BJ (cell line): ENCODE measurements around the gene GTPBP3. TPM values are rescaled to one million over a fixed set of nuclear protein-coding genes. Genes with fewer than 3 reads are reported as not detected.

Experiments
- CTCF ChIA-PET: fragments of 350-600 bp; formaldehyde crosslinking; extraction: SDS; loops from one replicate; lab custom pipeline; 2021; ENCODE audit warnings: antibody characterized with exemption, inconsistent platforms; lab: Yijun Ruan, JAX
- POLR2A ChIA-PET: fragments of 300-600 bp; sonication (Branson Sonifier 250); formaldehyde crosslinking; extraction: SDS; loops from one replicate; lab custom pipeline; 2021; ENCODE audit warnings: antibody characterized with exemption; lab: Charles Lee
- DNase-seq: peaks from one replicate; pipeline ENCODE4 v3.0.0-alpha.2; 2011; ENCODE audit warnings: low read depth
- H3K27me3 ChIP-seq: 2 replicates; pipeline ENCODE4 v1.6.0; 2011; ENCODE audit warnings: low read length; ENCODE audit not compliant: control insufficient read depth, insufficient read depth
- H3K36me3 ChIP-seq: 2 replicates; pipeline ENCODE4 v1.5.1; 2011; ENCODE audit warnings: low read length; ENCODE audit not compliant: control insufficient read depth, insufficient read depth
- H3K4me3 ChIP-seq: 2 replicates; pipeline ENCODE4 v1.5.1; 2011; ENCODE audit warnings: low read depth, mild to moderate bottlenecking, control low read depth, low read length
- CTCF ChIP-seq: IDR thresholded peaks from 2 replicates; pipeline ENCODE4 v1.5.1; 2011; ENCODE audit warnings: low read depth, mild to moderate bottlenecking, control low read depth, inconsistent platforms, low read length, moderate library complexity; ENCODE audit not compliant: insufficient read depth
- polyA plus RNA-seq: library from polyadenylated mRNA; depleted of rRNA; stranded (reverse); fragments of >200 nt; gene quantifications from 2 replicates; pipeline ENCODE4 v1.2.3, GENCODE V29; 2011

GTPBP3 gene
- polyA plus RNA-seq, 1 experiment: 6.3 TPM

- Histone ChIP-seq H3K36me3 (no peaks in the 10 kb centered on the region; the same call in 1 of the 2 replicates), H3K4me3 (no peak overlapping the region), H3K27me3 (no peaks in the 10 kb centered on the region)
- TF ChIP-seq CTCF: no peak
- POLR2A ChIA-PET: interaction anchor here (0.6 kb wide), 1 partner anchor 11 kb away, joined by 3 read pairs; no protein-coding TSS in a partner anchor
- CTCF ChIA-PET: interaction anchor here (0.8 to 2.2 kb wide), 5 partner anchors 27 to 60 kb away, joined by 3 to 9 read pairs (median 3); partner anchors contain the start of gene ABHD8
- no peak for DNase-seq
Measured at GRCh38 chr19:17332360-17332676, 5.0 kb upstream of the GTPBP3 start.

GRCh38 chr19:17332677-17333581 is 4.4 kb upstream of the GTPBP3 start:
- POLR2A ChIA-PET: no interaction called here
- Histone ChIP-seq H3K27me3 (no peaks in the 10 kb centered on the region), H3K4me3 (no peak overlapping the region), H3K36me3 (no peaks in the 10 kb centered on the region; the same call in 1 of the 2 replicates)
- TF ChIP-seq CTCF: no peak
- DNase-seq: no peak
- CTCF ChIA-PET: interaction anchor here (0.6 to 2.2 kb wide), 7 partner anchors 13 to 60 kb away, joined by 3 to 9 read pairs (median 3); partner anchors contain the start of gene ABHD8

GRCh38 chr19:17333611-17334413 is 3.5 kb upstream of the GTPBP3 start:
- ChIA-PET CTCF (interaction anchor here (0.6 to 2.2 kb wide), 6 partner anchors 13 to 58 kb away, joined by 3 to 10 read pairs (median 4); partner anchors contain the start of gene ABHD8), POLR2A (interaction anchor here (0.5 kb wide), 1 partner anchor 133 kb away, joined by 5 read pairs; no protein-coding TSS in a partner anchor)
- Histone ChIP-seq H3K4me3 (peak overlapping the region; percentile 50), H3K27me3 (no peaks in the 10 kb centered on the region), H3K36me3 (no peaks in the 10 kb centered on the region; the same call in 1 of the 2 replicates)
- no peak for DNase-seq
- no peak for TF ChIP-seq CTCF

- ChIA-PET CTCF (interaction anchor here (1.0 to 2.2 kb wide), 7 partner anchors 29 to 57 kb away, joined by 3 to 10 read pairs (median 5); partner anchors contain the start of genes ABHD8 and MRPL34), POLR2A (interaction anchor here (0.5 to 0.6 kb wide), 2 partner anchors 11 to 132 kb away, joined by 5 read pairs; no protein-coding TSS in a partner anchor)
- no peaks in the 10 kb centered on the region; the same call in 1 of the 2 replicates for H3K36me3 ChIP-seq
- TF ChIP-seq CTCF: no peak
- no peaks in the 10 kb centered on the region for H3K27me3 ChIP-seq
- H3K4me3 ChIP-seq: peak within 1 kb of the TSS; percentile 50
- DNase-seq: peak; percentile 79
Measured at GRCh38 chr19:17334414-17335409, 2.6 kb upstream of the GTPBP3 start, which contains the start of gene ANO8. ANO8 (minus strand) TSS chr19:17334855; CDS start chr19:17334670, 185 bp downstream.
